ENCODE results near the gene PPP1R15B. TPM values are rescaled to one million over a fixed set of nuclear protein-coding genes. Genes with fewer than 3 reads are reported as not detected.

Gene PPP1R15B
- total and polyA plus RNA-seq, 11 donors, result 8.1 to 29.8 (median 25.9) TPM

DNA sequence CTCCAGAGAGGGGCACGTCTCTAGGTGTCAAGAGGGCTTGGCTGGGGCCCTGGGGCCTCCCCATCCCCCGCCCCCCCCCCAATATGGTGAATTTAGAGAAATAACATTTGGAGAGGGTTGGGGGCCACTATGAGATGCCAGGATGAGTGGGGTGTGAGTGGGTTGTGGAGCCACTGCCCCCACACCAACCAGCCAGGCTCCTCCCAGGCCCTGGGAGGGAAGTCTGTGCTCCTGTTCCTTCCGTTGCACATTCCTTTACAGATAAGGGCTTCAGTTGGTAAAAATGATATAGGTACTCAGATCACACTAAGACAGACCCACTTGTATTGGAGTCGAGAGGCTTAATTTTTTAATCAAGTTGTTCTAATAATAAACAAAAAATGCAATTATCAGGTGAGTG, 51.3 kb downstream of the PPP1R15B start:
- no peak for DNase-seq
- H3K27ac ChIP-seq, result peak overlapping the region in 1 of 12 donors; percentile 2
- peaks cover 5 to 52% (median 33%) of the 10 kb centered on the region in 12 donors for H3K4me1 ChIP-seq
- no peak overlapping the region for H3K4me3 ChIP-seq
- ATAC-seq, result no peak
- intact Hi-C loops (cut with DNase I), result loop anchor here in 5 of 10 donors (5.0 to 10.0 kb wide), 5 partner anchors 53 to 498 kb away; partner anchors contain the start of genes SNRPE (in 4 of the 5) and GOLT1A (in 1 of the 5)
- WGBS, 4 donors, result 60 to 68% (median 61%) methylated on average over 4 of the region's 4 CpGs
- peaks cover 0 to 4% (median 0%) of the 10 kb centered on the region in 9 donors for H3K27me3 ChIP-seq
- no peaks in the 10 kb centered on the region for H3K36me3 ChIP-seq
- no peak for TF ChIP-seq CTCF (IDR thresholded peaks at IDR 0.05)
- TF ChIP-seq POLR2A (IDR thresholded peaks at IDR 0.05), result no peak
- H3K9me3 ChIP-seq, result no peaks in the 10 kb centered on the region

- no peaks in the 10 kb centered on the region for H3K9me3 ChIP-seq
- TF ChIP-seq CTCF (IDR thresholded peaks at IDR 0.05), result peak in 9 of 12 donors; percentile 12 to 46 (median 19)
- TF ChIP-seq POLR2A (IDR thresholded peaks at IDR 0.05), result no peak
- peaks cover 5 to 52% (median 33%) of the 10 kb centered on the region in 12 donors for H3K4me1 ChIP-seq
- H3K4me3 ChIP-seq, result peak within 1 kb of the TSS in 6 of 12 donors; percentile 1 to 42 (median 31)
- 7 to 13% (median 11%) methylated on average over 7 to 20 of the region's 20 CpGs for WGBS, 4 donors
- intact Hi-C loops (cut with DNase I), result loop anchor here in 5 of 10 donors (5.0 to 10.0 kb wide), 5 partner anchors 52 to 497 kb away; partner anchors contain the start of genes SNRPE (in 4 of the 5) and GOLT1A (in 1 of the 5)
- ATAC-seq, result peak in 2 of 4 donors; percentile 19 to 33
- H3K27ac ChIP-seq, result peak within 1 kb of the TSS in 1 of 12 donors; percentile 2
- peak in 4 of 5 donors; percentile 50 to 69 (median 56) for DNase-seq
- peaks cover 0 to 4% (median 0%) of the 10 kb centered on the region in 9 donors for H3K27me3 ChIP-seq
- H3K36me3 ChIP-seq, result no peaks in the 10 kb centered on the region
These were observed 52.0 kb downstream of the PPP1R15B start, which contains the start of gene PLEKHA6 for GRCh38 chr1:204359474-204360255. Gene PLEKHA6, minus strand, starts transcription at chr1:204359929. Its CDS starts 86,202 bp downstream, at chr1:204273727.

DNA sequence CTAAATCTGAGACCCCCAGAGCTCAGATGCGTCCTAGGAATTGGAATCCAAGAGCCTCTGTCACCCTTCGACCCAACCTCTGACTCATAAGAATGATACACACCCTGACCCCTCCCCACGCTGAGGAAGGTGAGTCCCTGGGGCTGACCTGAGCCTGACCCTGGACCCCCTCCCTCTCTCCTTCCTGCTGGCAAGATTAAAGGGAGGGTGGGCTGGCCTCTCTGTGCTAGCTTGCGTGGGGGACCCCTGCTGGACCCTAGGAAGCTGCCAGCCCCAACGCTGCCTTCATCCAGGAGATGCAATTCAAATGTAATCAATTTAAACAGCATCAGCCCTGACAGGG, 52.5 kb downstream of the PPP1R15B start:
- 50 to 62% (median 56%) methylated on average over 5 of the region's 5 CpGs for WGBS, 4 donors
- Histone ChIP-seq H3K4me1 (peaks cover 5 to 52% (median 31%) of the 10 kb centered on the region in 12 donors), H3K4me3 (peak overlapping the region in 5 of 12 donors; percentile 27 to 42 (median 32)), H3K27ac (no peak overlapping the region), H3K27me3 (peaks cover 0 to 4% (median 0%) of the 10 kb centered on the region in 9 donors), H3K36me3 (no peaks in the 10 kb centered on the region), H3K9me3 (no peaks in the 10 kb centered on the region)
- DNase-seq, result no peak
- TF ChIP-seq CTCF (IDR thresholded peaks at IDR 0.05) (no peak), POLR2A (IDR thresholded peaks at IDR 0.05) (no peak)
- intact Hi-C loops (cut with DNase I), result no loop called here
- ATAC-seq, result no peak

GRCh38 chr1:204358605-204359004, 53.0 kb downstream of the PPP1R15B start:
- no peaks in the 10 kb centered on the region for H3K9me3 ChIP-seq
- peaks cover 0 to 4% (median 0%) of the 10 kb centered on the region in 9 donors for H3K27me3 ChIP-seq
- H3K27ac ChIP-seq, result no peak overlapping the region
- 56 to 79% (median 68%) methylated on average over 5 of the region's 5 CpGs for WGBS, 4 donors
- intact Hi-C loops (cut with DNase I), result no loop called here
- DNase-seq, result no peak
- ATAC-seq, result no peak
- TF ChIP-seq POLR2A (IDR thresholded peaks at IDR 0.05) (no peak), CTCF (IDR thresholded peaks at IDR 0.05) (no peak)
- peak overlapping the region in 2 of 12 donors; percentile 32 to 42 for H3K4me3 ChIP-seq
- H3K4me1 ChIP-seq, result peaks cover 5 to 47% (median 27%) of the 10 kb centered on the region in 12 donors
- no peaks in the 10 kb centered on the region for H3K36me3 ChIP-seq

Data from heart left ventricle (tissue), 16 donors.